ENCODE results near the gene TTLL11. TPM values are rescaled to one million over a fixed set of nuclear protein-coding genes. Genes with fewer than 3 reads are reported as not detected.

TTLL11 gene
- total and polyA plus RNA-seq, 2 of the 8 experiments (the other 6 are each of a cell fraction or from before 2014, with no cell fraction given): 0.56 to 0.80 TPM

DNA sequence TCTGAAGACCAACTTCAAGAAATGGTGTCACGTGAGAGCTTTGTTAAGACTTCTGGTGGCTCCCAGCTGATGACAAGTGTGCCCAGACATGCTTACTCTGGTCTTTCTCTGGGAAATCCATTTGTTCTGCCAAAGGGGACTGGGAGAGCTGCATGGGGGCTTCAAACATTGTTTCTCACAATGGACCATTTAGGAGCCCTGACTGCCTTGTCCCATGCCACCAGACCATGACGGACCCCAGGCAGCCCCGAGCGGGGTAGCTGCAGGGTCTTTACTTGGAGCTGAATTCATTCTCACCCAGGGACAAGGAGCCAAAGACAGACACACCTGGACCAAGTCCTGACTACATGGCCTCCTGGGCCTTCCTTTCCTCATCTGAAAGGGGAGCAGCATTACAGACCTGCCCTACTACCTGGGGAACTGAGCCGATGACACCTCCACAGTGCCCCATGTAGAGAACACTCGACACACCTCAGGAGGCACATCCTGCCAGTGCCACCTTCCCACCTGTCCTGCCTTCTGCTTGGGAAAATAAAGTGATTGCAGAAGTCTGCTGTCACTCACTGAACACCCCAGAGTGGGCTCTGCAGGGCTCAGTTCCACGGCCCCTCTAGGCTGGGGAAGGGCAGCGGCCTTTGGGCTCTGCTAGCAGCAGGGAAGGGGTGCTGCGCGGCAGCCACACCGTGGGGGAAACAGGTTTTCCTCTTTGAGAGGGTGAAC is 272.7 kb downstream of the TTLL11 start (continued):
- TF ChIP-seq, protein P1, sequence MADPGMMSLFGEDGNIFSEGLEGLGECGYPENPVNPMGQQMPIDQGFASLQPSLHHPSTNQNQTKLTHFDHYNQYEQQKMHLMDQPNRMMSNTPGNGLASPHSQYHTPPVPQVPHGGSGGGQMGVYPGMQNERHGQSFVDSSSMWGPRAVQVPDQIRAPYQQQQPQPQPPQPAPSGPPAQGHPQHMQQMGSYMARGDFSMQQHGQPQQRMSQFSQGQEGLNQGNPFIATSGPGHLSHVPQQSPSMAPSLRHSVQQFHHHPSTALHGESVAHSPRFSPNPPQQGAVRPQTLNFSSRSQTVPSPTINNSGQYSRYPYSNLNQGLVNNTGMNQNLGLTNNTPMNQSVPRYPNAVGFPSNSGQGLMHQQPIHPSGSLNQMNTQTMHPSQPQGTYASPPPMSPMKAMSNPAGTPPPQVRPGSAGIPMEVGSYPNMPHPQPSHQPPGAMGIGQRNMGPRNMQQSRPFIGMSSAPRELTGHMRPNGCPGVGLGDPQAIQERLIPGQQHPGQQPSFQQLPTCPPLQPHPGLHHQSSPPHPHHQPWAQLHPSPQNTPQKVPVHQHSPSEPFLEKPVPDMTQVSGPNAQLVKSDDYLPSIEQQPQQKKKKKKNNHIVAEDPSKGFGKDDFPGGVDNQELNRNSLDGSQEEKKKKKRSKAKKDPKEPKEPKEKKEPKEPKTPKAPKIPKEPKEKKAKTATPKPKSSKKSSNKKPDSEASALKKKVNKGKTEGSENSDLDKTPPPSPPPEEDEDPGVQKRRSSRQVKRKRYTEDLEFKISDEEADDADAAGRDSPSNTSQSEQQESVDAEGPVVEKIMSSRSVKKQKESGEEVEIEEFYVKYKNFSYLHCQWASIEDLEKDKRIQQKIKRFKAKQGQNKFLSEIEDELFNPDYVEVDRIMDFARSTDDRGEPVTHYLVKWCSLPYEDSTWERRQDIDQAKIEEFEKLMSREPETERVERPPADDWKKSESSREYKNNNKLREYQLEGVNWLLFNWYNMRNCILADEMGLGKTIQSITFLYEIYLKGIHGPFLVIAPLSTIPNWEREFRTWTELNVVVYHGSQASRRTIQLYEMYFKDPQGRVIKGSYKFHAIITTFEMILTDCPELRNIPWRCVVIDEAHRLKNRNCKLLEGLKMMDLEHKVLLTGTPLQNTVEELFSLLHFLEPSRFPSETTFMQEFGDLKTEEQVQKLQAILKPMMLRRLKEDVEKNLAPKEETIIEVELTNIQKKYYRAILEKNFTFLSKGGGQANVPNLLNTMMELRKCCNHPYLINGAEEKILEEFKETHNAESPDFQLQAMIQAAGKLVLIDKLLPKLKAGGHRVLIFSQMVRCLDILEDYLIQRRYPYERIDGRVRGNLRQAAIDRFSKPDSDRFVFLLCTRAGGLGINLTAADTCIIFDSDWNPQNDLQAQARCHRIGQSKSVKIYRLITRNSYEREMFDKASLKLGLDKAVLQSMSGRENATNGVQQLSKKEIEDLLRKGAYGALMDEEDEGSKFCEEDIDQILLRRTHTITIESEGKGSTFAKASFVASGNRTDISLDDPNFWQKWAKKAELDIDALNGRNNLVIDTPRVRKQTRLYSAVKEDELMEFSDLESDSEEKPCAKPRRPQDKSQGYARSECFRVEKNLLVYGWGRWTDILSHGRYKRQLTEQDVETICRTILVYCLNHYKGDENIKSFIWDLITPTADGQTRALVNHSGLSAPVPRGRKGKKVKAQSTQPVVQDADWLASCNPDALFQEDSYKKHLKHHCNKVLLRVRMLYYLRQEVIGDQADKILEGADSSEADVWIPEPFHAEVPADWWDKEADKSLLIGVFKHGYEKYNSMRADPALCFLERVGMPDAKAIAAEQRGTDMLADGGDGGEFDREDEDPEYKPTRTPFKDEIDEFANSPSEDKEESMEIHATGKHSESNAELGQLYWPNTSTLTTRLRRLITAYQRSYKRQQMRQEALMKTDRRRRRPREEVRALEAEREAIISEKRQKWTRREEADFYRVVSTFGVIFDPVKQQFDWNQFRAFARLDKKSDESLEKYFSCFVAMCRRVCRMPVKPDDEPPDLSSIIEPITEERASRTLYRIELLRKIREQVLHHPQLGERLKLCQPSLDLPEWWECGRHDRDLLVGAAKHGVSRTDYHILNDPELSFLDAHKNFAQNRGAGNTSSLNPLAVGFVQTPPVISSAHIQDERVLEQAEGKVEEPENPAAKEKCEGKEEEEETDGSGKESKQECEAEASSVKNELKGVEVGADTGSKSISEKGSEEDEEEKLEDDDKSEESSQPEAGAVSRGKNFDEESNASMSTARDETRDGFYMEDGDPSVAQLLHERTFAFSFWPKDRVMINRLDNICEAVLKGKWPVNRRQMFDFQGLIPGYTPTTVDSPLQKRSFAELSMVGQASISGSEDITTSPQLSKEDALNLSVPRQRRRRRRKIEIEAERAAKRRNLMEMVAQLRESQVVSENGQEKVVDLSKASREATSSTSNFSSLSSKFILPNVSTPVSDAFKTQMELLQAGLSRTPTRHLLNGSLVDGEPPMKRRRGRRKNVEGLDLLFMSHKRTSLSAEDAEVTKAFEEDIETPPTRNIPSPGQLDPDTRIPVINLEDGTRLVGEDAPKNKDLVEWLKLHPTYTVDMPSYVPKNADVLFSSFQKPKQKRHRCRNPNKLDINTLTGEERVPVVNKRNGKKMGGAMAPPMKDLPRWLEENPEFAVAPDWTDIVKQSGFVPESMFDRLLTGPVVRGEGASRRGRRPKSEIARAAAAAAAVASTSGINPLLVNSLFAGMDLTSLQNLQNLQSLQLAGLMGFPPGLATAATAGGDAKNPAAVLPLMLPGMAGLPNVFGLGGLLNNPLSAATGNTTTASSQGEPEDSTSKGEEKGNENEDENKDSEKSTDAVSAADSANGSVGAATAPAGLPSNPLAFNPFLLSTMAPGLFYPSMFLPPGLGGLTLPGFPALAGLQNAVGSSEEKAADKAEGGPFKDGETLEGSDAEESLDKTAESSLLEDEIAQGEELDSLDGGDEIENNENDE (IDR thresholded peaks at IDR 0.05; ENCODE audit: insufficient replicate concordance, low read length): no peak

Measured in H1 (cell line).